Measurements from ENCODE around the gene RPH3AL. TPM values are rescaled to one million over a fixed set of nuclear protein-coding genes. Genes with fewer than 3 reads are reported as not detected.

Gene RPH3AL
- total RNA-seq, 1 experiment from 2014 or later = 3.0 TPM

- Mint-ChIP-seq H3K4me3 (no peak overlapping the region), H3K4me1 (peaks cover 4 to 12% of the 10 kb centered on the region in 2 experiments)
Measured at GRCh38 chr17:189444-189843, 163.2 kb downstream of the RPH3AL start.

More at GRCh38 chr17:189444-189843, 163.2 kb downstream of the RPH3AL start:
- H3K23ac ChIP-seq (ENCODE audit: insufficient read length, low read depth, low read length) = no peak overlapping the region
- no peak overlapping the region for H2BK15ac ChIP-seq (ENCODE audit: low read depth, low read length)
- no peak overlapping the region for H4K5ac ChIP-seq (ENCODE audit: insufficient read length, low read depth, low read length)
- H3K9me3 Mint-ChIP-seq = peaks cover 0 to 3% of the 10 kb centered on the region in 2 experiments; a peak in 3 of 5 replicates
- H2BK120ac ChIP-seq (ENCODE audit: low read depth, low read length, poor library complexity, severe bottlenecking) = no peak overlapping the region
- H3K36me3 Mint-ChIP-seq (ENCODE audit: insufficient read depth in 1 of 3, low read depth in 3 of 3) = no peaks in the 10 kb centered on the region
- H4K8ac ChIP-seq (replicated peaks; ENCODE audit: insufficient read length, low read depth, low read length) = no peak overlapping the region
- H3K27ac Mint-ChIP-seq = no peak overlapping the region
- H3K27me3 ChIP-seq (ENCODE audit: insufficient read depth, low read length) = no peaks in the 10 kb centered on the region
- H2AK5ac ChIP-seq (ENCODE audit: insufficient read length, low read length) = no peak overlapping the region
- no peak overlapping the region for H3T11ph ChIP-seq (ENCODE audit: low read length)
- no CpG with 5 or more reads among the region's 7 CpGs for WGBS (ENCODE audit: extremely low coverage, insufficient read length, low lambda C conversion rate)
- H3K4me2 ChIP-seq (ENCODE audit: insufficient read depth, insufficient read length, low read length) = no peak overlapping the region
- no peak overlapping the region for H3K56ac ChIP-seq (ENCODE audit: insufficient read length, low read depth, low read length)
- H2BK5ac ChIP-seq (ENCODE audit: insufficient read length, low read length) = no peak overlapping the region
- no peak overlapping the region for H3K4ac ChIP-seq (ENCODE audit: low read depth, low read length)
- H3K79me1 ChIP-seq (ENCODE audit: insufficient read depth, low read depth, low read length, poor library complexity, severe bottlenecking) = no peaks in the 10 kb centered on the region
- no peak overlapping the region for H3K9ac ChIP-seq (ENCODE audit: extremely low read depth, insufficient read length, low read length)
- H4K20me1 ChIP-seq (ENCODE audit: control insufficient read depth, insufficient read depth, insufficient read length) = no peaks in the 10 kb centered on the region
- no peak overlapping the region for H2BK20ac ChIP-seq (ENCODE audit: low read depth, low read length, poor library complexity, severe bottlenecking)
- no peaks in the 10 kb centered on the region for H3K23me2 ChIP-seq (ENCODE audit: insufficient read length, low read depth, low read length, poor library complexity, severe bottlenecking)
- DNase-seq = no peak
- TF ChIP-seq, protein P1, sequence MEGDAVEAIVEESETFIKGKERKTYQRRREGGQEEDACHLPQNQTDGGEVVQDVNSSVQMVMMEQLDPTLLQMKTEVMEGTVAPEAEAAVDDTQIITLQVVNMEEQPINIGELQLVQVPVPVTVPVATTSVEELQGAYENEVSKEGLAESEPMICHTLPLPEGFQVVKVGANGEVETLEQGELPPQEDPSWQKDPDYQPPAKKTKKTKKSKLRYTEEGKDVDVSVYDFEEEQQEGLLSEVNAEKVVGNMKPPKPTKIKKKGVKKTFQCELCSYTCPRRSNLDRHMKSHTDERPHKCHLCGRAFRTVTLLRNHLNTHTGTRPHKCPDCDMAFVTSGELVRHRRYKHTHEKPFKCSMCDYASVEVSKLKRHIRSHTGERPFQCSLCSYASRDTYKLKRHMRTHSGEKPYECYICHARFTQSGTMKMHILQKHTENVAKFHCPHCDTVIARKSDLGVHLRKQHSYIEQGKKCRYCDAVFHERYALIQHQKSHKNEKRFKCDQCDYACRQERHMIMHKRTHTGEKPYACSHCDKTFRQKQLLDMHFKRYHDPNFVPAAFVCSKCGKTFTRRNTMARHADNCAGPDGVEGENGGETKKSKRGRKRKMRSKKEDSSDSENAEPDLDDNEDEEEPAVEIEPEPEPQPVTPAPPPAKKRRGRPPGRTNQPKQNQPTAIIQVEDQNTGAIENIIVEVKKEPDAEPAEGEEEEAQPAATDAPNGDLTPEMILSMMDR (conservative IDR thresholded peaks at IDR 0.05) = no peak
- no peak overlapping the region for H3K27ac ChIP-seq (ENCODE audit: insufficient read length, low read depth, low read length)
- no peaks in the 10 kb centered on the region for H3K79me2 ChIP-seq (ENCODE audit: insufficient read depth, low read length)
- no peak overlapping the region for H2AFZ ChIP-seq (ENCODE audit: low read length)
- H3K18ac ChIP-seq (ENCODE audit: insufficient read length, low read depth, low read length) = no peak overlapping the region
- peaks cover 25% of the 10 kb centered on the region for H3K27me3 Mint-ChIP-seq (ENCODE audit: low read depth)
- H4K91ac ChIP-seq (ENCODE audit: insufficient read length, low read depth, low read length) = no peak overlapping the region
- H2BK12ac ChIP-seq (ENCODE audit: insufficient read length, low read depth, low read length) = no peak overlapping the region
- no peaks in the 10 kb centered on the region for H3K9me3 ChIP-seq (ENCODE audit: control insufficient read depth, low read depth, low read length)
- no peak overlapping the region for H3K14ac ChIP-seq (ENCODE audit: insufficient read depth, low read length)
- H3K4me1 ChIP-seq (ENCODE audit: insufficient read depth, low read length) = no peaks in the 10 kb centered on the region

All from H9 (cell line).